Measurements from ENCODE around the gene COX4I1. TPM values are rescaled to one million over a fixed set of nuclear protein-coding genes. Genes with fewer than 3 reads are reported as not detected.

The COX4I1 gene
- total and polyA plus RNA-seq, 2 experiments from 2014 or later: 743 to 1,231 TPM

DNA sequence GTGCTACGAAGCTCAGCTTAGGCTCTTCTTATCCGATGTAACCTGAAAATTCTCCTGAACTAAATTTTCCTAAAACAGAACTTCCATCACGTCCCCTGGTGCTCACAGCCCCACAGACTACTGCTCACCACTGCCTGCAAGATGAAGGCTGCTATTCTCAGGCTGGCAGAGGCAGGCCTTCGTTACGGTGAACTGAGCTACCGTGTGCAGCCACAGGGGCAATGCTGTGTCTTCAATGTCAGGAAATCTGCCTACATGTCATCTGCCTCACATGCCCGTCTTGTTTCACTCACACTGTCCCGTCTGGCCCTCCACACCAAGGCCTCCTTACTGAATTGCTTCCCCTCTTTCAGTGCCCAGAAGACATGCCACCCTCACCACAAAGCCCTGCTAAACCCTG is 16.1 kb upstream of the COX4I1 start:
- Histone ChIP-seq H3K27ac (no peak overlapping the region), H3K36me3 (peaks cover 19% of the 10 kb centered on the region), H3K4me1 (ENCODE audit: low read depth) (no peaks in the 10 kb centered on the region), H3K9me3 (ENCODE audit: low read depth) (no peaks in the 10 kb centered on the region), H3K4me3 (no peak overlapping the region), H3K27me3 (no peaks in the 10 kb centered on the region)
- no peak for DNase-seq (ENCODE audit: low read depth in 1 of 2, low spot score in 1 of 2)
- TF ChIP-seq CTCF (IDR thresholded peaks at IDR 0.05; ENCODE audit: low read depth, low read length): no peak

DNA sequence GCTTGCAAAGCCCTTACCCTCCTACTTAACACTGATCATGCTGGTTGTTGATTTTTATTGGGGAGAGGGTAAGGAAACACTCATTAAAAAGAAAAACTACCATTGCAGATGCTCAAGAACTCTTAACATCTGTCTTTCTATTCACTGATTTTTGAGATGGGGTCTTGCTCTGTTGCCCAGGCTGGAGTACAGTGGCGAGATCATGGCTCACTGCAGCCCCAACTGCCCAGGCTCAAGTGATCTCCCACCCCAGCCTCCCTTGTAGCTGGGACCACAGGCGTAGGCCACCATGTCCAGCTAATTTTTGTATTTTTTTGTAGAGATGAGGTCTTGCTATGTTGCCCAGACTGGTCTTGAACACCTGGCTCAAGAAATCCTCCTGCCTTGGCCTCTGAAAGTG is 14.7 kb upstream of the COX4I1 start:
- no peaks in the 10 kb centered on the region for H3K9me3 ChIP-seq (ENCODE audit: low read depth)
- TF ChIP-seq CTCF (IDR thresholded peaks at IDR 0.05; ENCODE audit: low read depth, low read length): no peak
- peaks cover 10% of the 10 kb centered on the region for H3K36me3 ChIP-seq

DNA sequence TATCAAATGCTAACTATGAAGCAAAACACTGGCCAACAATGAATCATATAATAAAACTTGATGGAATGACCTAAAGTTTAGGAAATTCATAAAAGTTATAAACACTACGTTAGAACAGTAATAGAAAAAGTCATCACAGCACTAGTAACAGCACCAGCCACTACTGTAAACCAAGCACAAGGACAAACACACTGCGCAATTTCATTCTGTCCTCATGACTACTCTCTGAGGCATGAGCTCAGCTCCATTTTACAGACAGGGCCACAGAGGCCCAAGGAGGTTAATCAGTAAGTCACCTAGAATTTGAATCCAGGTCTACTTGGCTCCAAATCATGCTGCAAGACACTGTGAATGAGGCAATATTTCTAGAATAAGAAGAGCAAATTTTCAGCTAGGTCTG is 13.6 kb upstream of the COX4I1 start:
- no peaks in the 10 kb centered on the region for H3K27me3 ChIP-seq
- no peaks in the 10 kb centered on the region for H3K4me1 ChIP-seq (ENCODE audit: low read depth)
- TF ChIP-seq CTCF (IDR thresholded peaks at IDR 0.05; ENCODE audit: low read depth, low read length): no peak
- no peak for DNase-seq (ENCODE audit: low read depth in 1 of 2, low spot score in 1 of 2)
- no peak overlapping the region for H3K4me3 ChIP-seq
- peaks cover 10% of the 10 kb centered on the region for H3K36me3 ChIP-seq
- H3K9me3 ChIP-seq (ENCODE audit: low read depth): no peaks in the 10 kb centered on the region
- no peak overlapping the region for H3K27ac ChIP-seq

More for the DNA sequence above, 14.7 kb upstream of the COX4I1 start:
- H3K27ac ChIP-seq: no peak overlapping the region
- no peak overlapping the region for H3K4me3 ChIP-seq
- no peak for DNase-seq (ENCODE audit: low read depth in 1 of 2, low spot score in 1 of 2)
- H3K4me1 ChIP-seq (ENCODE audit: low read depth): no peaks in the 10 kb centered on the region
- no peaks in the 10 kb centered on the region for H3K27me3 ChIP-seq

GRCh38 chr16:85788819-85789218 is 10.7 kb upstream of the COX4I1 start:
- no peak for DNase-seq (ENCODE audit: low read depth in 1 of 2, low spot score in 1 of 2)
- Histone ChIP-seq H3K4me3 (no peak overlapping the region), H3K27me3 (no peaks in the 10 kb centered on the region), H3K9me3 (ENCODE audit: low read depth) (no peaks in the 10 kb centered on the region), H3K27ac (no peak overlapping the region), H3K36me3 (peaks cover 15% of the 10 kb centered on the region), H3K4me1 (ENCODE audit: low read depth) (no peaks in the 10 kb centered on the region)
- TF ChIP-seq CTCF (IDR thresholded peaks at IDR 0.05; ENCODE audit: low read depth, low read length): no peak

DNA sequence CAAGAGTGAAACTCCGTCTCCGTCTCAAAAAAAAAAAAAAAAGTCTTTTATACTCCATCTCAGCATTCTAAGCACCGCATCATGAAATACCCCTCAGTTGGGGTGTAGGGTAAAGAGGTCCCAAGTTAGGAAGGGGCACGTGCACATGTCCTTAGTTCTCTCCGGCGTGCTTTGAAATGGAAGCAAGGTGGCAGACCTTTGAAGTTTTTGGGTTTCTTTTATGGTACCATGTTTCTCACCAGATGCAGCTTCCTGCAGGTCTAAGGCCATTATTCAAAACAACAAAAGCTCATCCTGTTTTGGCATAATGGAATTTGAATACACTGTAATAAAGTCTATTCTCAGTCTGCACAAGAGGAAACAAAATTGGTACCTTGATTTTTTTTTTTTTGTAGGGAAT is 9.7 kb upstream of the COX4I1 start:
- TF ChIP-seq CTCF (IDR thresholded peaks at IDR 0.05; ENCODE audit: low read depth, low read length): no peak
- Histone ChIP-seq H3K9me3 (ENCODE audit: low read depth) (no peaks in the 10 kb centered on the region), H3K4me1 (ENCODE audit: low read depth) (no peaks in the 10 kb centered on the region), H3K36me3 (peaks cover 15% of the 10 kb centered on the region), H3K27ac (no peak overlapping the region), H3K4me3 (no peak overlapping the region), H3K27me3 (no peaks in the 10 kb centered on the region)
- no peak for DNase-seq (ENCODE audit: low read depth in 1 of 2, low spot score in 1 of 2)
